Suppressor macrophage (primary cell): Measurements from ENCODE around the gene TMEM161B.
"Not testable (repeated sequence)": the region's sequence is repeated elsewhere in the genome, so short reads cannot be mapped to it uniquely, and the experiment has no call there.

Experiments
- DNase-seq, 4 experiments: peaks; one replicate each; pipeline ENCODE4 v3.0.0-alpha.2; 2020 to 2022

TMEM161B gene

DNA sequence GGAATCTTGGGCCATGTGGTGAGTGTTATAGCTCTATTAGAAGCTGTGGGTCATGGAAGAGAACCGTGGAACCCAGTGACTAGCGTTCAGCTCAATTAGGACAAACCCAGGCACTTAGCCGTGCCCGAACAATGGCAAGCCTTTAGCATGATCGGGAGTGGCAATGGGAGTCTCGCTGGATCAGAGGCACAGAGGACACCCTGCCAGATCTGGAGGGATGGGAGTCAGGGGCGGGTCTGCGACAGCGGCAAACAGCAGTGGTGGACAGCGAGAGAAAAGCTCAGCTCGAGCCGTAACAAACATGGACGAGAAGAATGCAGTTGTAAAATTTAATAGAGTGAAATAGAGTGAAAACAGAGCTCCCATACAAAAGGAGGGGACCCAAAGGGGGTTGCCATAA lies 91.2 kb downstream of the TMEM161B start:
- not testable (repeated sequence) for DNase-seq

GRCh38 chr5:88172847-88173758 lies 95.5 kb downstream of the TMEM161B start:
- no peak for DNase-seq

GRCh38 chr5:88159591-88159990 lies 109.1 kb downstream of the TMEM161B start:
- no peak for DNase-seq

- no peak for DNase-seq
Measured at GRCh38 chr5:88158056-88158455, 110.6 kb downstream of the TMEM161B start.

DNA sequence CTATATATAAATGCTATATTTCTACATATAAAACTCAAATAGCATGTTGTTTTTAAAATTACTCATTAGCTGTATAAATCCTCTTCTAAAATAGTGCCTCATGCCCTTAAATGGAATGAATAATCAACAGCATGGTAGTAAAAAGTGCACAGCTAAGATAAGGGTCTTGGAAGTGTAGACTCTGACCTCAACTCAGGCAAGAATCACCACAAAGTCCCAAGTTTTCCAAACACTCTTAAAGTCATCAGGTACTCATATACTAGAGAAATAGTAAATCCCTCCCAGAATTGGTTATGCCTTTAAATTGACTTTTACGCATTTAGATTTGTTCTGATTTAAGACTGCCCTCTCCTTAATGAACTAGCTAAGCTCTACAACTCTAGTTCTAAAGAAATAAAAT lies 113.8 kb downstream of the TMEM161B start:
- no peak for DNase-seq

DNA sequence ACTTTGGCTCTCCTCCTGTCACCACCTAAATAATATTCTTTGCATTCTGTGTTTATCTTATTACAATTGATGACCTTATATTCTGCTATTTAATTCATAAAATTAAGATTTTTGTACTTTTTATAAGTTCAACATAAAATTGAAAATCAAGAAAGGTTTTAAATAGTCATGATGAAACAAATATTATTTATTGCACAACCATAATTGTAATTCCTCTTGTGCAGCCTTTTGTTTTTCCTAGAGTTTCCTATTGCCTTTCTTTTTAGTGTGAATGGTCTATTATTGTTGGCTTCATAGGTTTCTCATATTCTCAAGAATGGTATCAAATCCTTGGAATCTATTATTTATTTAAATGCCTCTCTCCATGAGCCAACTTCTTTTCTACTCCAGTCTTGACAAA lies 117.9 kb downstream of the TMEM161B start:
- no peak for DNase-seq

- DNase-seq: no peak
Measured at GRCh38 chr5:88145611-88146467, 122.8 kb downstream of the TMEM161B start.

- no peak for DNase-seq
Measured at GRCh38 chr5:88145221-88145610, 123.4 kb downstream of the TMEM161B start.
